Suprapubic skin (tissue), 4 donors: ENCODE results near the gene NBPF11. TPM values are rescaled to one million over a fixed set of nuclear protein-coding genes. Genes with fewer than 3 reads are reported as not detected.
A peak's percentile ranks its signal among the peaks of the same experiment; 100 is the strongest.
"Not testable (repeated sequence)": the region's sequence is repeated elsewhere in the genome, so short reads cannot be mapped to it uniquely, and the experiment has no call there.

ENCODE experiments used
- DNase-seq, 2 donors: peaks; one replicate each; pipeline ENCODE4 v3.0.0-alpha.2; 2019; ENCODE audit warnings: low spot score in 2 of 2
- H3K27ac ChIP-seq: fragments of 200-600 bp; sonication (generic); one replicate; pipeline ENCODE4 v1.5.1; 2019
- H3K27me3 ChIP-seq: fragments of 200-600 bp; sonication (generic); one replicate; pipeline ENCODE4 v1.5.1; 2019
- H3K36me3 ChIP-seq: fragments of 200-600 bp; sonication (generic); one replicate; pipeline ENCODE4 v1.5.1; 2019
- H3K4me1 ChIP-seq: fragments of 200-600 bp; sonication (generic); one replicate; pipeline ENCODE4 v1.5.1; 2019
- H3K4me3 ChIP-seq: fragments of 200-600 bp; sonication (generic); one replicate; pipeline ENCODE4 v1.5.1; 2019; ENCODE audit warnings: mild to moderate bottlenecking
- H3K9me3 ChIP-seq: fragments of 200-600 bp; sonication (generic); one replicate; pipeline ENCODE4 v1.5.1; 2019
- WGBS: methylation state at CpG from one replicate; pipeline ENCODE4 v1.1.5; 2018; 5-methylcytosine and 5-hydroxymethylcytosine counted together
- total RNA-seq, 4 donors: library from RNA; depleted of rRNA; stranded (reverse); fragments of >200 nt; gene quantifications; one replicate each; pipeline ENCODE4 v1.1.0, GENCODE V29; 2016

The NBPF11 gene
- total RNA-seq, 4 donors from 2014 or later, result 6.9 to 40.0 (median 11.3) TPM

DNA sequence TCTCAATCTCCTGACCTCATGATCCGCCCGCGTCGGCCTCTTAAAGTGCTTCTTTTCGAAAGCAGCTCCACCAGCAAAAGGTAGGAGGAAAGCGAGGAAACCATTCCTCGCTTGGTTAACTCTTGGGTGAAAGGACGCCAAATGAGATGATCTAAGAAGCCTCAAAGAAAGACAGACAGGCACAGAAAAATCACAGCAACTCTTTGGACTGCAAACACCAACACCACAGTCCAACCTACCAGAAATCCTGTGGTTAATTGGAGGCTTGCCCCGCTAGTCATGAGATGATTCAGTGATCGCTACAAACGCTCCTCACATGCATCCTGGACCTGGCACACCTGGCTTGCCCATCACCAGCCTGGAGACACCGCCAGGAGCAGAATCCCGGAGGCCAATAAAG, 1.1 kb downstream of the NBPF11 start:
- H3K4me3 ChIP-seq, result peak overlapping the region; percentile 72
- not testable (repeated sequence) for H3K9me3 ChIP-seq, H3K27ac ChIP-seq, H3K36me3 ChIP-seq, H3K27me3 ChIP-seq, DNase-seq, H3K4me1 ChIP-seq
- WGBS, result 15% methylated on average over 13 of the region's 13 CpGs

DNA sequence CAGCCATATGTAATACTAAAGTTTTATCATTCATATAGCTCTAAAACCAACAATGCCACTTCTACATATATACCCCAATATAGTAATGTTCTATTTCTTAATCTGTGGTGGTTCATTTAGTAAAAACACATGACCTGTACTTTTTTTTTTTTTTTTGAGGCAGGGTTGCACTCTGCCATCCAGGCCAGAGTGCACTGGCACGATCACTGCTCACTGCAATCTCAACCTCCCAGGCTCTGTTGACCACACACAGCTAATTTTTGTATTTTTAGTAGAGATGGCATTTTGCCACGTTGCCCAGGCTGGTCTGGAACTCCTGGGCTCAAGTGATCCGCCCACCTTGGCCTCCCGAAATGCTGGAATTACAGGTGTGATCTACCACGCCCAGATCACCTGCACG, 2.1 kb downstream of the NBPF11 start:
- not testable (repeated sequence) for DNase-seq, H3K9me3 ChIP-seq, H3K4me1 ChIP-seq, H3K4me3 ChIP-seq, H3K36me3 ChIP-seq, H3K27ac ChIP-seq, H3K27me3 ChIP-seq
- WGBS, result 41% methylated on average over 4 of the region's 6 CpGs

- not testable (repeated sequence) for H3K9me3 ChIP-seq, H3K27ac ChIP-seq, H3K4me3 ChIP-seq, DNase-seq, H3K27me3 ChIP-seq, H3K4me1 ChIP-seq, H3K36me3 ChIP-seq
- WGBS, result 78% methylated on average over 10 of the region's 72 CpGs
These were observed 2.8 kb downstream of the NBPF11 start for GRCh38 chr1:148149050-148149815.

GRCh38 chr1:148147052-148147838, 4.8 kb downstream of the NBPF11 start:
- H3K4me3 ChIP-seq, H3K27ac ChIP-seq, DNase-seq, H3K27me3 ChIP-seq, H3K36me3 ChIP-seq, H3K4me1 ChIP-seq, H3K9me3 ChIP-seq: not testable (repeated sequence)
- 80% methylated on average over 3 of the region's 28 CpGs for WGBS

- H3K9me3 ChIP-seq, H3K27ac ChIP-seq, H3K4me1 ChIP-seq, DNase-seq, H3K4me3 ChIP-seq, H3K27me3 ChIP-seq, H3K36me3 ChIP-seq: not testable (repeated sequence)
- WGBS, result no CpG with 5 or more reads among the region's 66 CpGs
These were observed 5.7 kb downstream of the NBPF11 start for GRCh38 chr1:148146191-148146997.

GRCh38 chr1:148143223-148143622, 8.9 kb downstream of the NBPF11 start:
- not testable (repeated sequence) for DNase-seq, H3K4me1 ChIP-seq, H3K9me3 ChIP-seq, H3K27me3 ChIP-seq, H3K27ac ChIP-seq, H3K4me3 ChIP-seq, H3K36me3 ChIP-seq
- WGBS, result 87% methylated on average over 4 of the region's 6 CpGs

- not testable (repeated sequence) for H3K9me3 ChIP-seq, H3K27me3 ChIP-seq, H3K4me1 ChIP-seq, H3K4me3 ChIP-seq, DNase-seq, H3K36me3 ChIP-seq, H3K27ac ChIP-seq
- WGBS, result 80% methylated on average over 1 of the region's 1 CpG
These were observed 10.1 kb downstream of the NBPF11 start for GRCh38 chr1:148141936-148142335.

DNA sequence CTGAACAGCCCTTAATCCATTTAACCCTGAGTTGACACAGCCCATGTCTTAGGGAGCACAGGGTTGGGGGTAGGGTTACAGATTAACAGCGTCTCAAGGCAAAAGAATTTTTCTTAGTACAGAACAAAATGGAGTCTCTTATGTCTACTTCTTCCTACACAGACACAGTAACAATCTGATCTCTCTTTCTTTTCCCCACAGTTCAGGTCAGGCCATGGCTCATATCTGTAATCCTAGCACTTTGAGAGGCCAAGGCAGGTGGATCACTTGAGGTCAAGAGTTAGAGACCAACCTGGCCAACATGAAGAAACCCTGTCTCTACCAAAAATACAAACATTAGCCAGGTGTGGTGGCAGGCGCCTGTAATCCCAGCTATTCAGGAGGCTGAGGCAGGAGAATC, 13.5 kb downstream of the NBPF11 start:
- H3K4me3 ChIP-seq, H3K4me1 ChIP-seq, DNase-seq, H3K9me3 ChIP-seq, H3K27me3 ChIP-seq, H3K27ac ChIP-seq: not testable (repeated sequence)
- peaks cover 11% of the 10 kb centered on the region for H3K36me3 ChIP-seq
- no CpG with 5 or more reads among the region's 2 CpGs for WGBS

DNA sequence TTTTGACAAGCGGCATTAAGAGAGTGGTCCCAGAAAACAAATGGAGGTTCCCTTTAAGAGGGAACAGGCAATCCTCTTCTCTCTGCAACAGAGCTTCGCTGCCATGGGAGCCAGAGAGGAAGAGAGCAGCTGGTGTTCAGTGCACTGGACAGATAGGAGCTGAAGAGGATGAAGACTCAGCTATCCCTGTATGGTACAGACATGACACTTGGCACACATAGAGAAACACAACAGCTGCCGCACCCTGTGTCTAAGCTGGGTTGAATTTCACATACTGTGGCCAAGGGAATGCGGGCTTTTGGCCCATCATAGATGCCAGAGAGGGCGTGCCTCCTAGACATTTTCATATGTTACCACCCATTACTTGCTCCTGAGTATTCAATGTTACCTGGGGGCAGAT, 29.7 kb downstream of the NBPF11 start:
- WGBS, result 65% methylated on average over 5 of the region's 5 CpGs
- H3K4me1 ChIP-seq, H3K4me3 ChIP-seq, H3K27me3 ChIP-seq, H3K27ac ChIP-seq, DNase-seq, H3K9me3 ChIP-seq: not testable (repeated sequence)
- peaks cover 16% of the 10 kb centered on the region for H3K36me3 ChIP-seq

DNA sequence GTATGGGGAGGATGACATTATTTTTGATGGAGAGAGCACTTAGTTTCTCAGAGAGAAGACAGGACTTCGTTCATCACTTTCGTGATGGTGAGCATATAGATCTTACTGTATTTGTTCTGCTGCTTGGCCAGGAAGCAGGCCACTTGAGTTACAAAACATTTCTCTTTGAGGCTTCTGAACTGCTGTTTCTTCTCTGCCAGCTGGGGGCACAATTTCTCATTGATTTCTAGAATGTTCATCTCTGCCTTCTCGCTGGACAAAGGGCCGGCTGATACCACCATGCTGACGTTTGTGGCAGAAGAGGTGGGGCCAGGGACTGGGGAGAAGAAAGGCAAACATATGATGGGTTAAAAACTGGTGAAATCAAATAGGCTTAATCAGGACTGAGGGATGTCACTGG, 31.7 kb downstream of the NBPF11 start:
- H3K27ac ChIP-seq, DNase-seq: not testable (repeated sequence)

GRCh38 chr1:148095732-148096131, 56.3 kb downstream of the NBPF11 start:
- not testable (repeated sequence) for H3K4me1 ChIP-seq, DNase-seq, H3K27me3 ChIP-seq, H3K4me3 ChIP-seq, H3K36me3 ChIP-seq, H3K27ac ChIP-seq, H3K9me3 ChIP-seq
- WGBS, result 71% methylated on average over 2 of the region's 2 CpGs

More for the DNA sequence above, 31.7 kb downstream of the NBPF11 start:
- H3K9me3 ChIP-seq, H3K4me3 ChIP-seq, H3K27me3 ChIP-seq, H3K4me1 ChIP-seq: not testable (repeated sequence)
- H3K36me3 ChIP-seq, result peaks cover 14% of the 10 kb centered on the region
- WGBS, result 42% methylated on average over 4 of the region's 5 CpGs

DNA sequence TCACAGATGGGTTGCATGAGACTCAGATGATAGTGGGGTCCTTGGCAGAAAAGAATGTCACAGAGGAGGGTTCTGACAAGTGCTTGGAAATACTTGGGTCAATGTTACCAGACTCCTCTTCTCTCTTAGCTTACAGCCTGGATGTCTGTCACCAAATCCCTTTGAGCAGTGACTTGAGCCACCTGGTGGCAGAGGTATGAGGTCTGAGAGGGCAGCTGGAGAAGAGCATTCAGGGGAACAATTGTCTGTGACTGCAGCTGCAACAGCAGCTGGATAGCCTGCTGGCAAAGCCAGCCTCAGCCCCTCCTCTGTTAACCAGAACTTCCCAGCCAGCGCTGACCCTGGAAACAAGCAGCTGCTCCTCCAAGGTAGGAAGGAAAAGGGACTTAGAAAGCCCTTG, 65.9 kb downstream of the NBPF11 start:
- DNase-seq, H3K27me3 ChIP-seq, H3K36me3 ChIP-seq, H3K4me1 ChIP-seq, H3K9me3 ChIP-seq, H3K27ac ChIP-seq, H3K4me3 ChIP-seq: not testable (repeated sequence)
- WGBS, result no CpG with 5 or more reads among the region's 1 CpG

GRCh38 chr1:148081205-148081604, 70.9 kb downstream of the NBPF11 start:
- H3K27ac ChIP-seq, H3K36me3 ChIP-seq, H3K27me3 ChIP-seq, H3K9me3 ChIP-seq, H3K4me1 ChIP-seq, H3K4me3 ChIP-seq, DNase-seq: not testable (repeated sequence)
- WGBS, result no CpG with 5 or more reads among the region's 1 CpG
